CD14-positive monocyte (primary cell): ENCODE results near the gene PDE4D. TPM values are rescaled to one million over a fixed set of nuclear protein-coding genes. Genes with fewer than 3 reads are reported as not detected.

Source experiments
- DNase-seq, 3 donors: peaks; one replicate each; pipeline ENCODE4 v3.0.0-alpha.2; 2011 to 2022
- H2AFZ ChIP-seq: 2 replicates; pipeline ENCODE4 v1.6.0; 2012; ENCODE audit warnings: mild to moderate bottlenecking, low read depth, low read length, inconsistent platforms; ENCODE audit not compliant: insufficient read depth, poor library complexity, severe bottlenecking
- H3K27ac ChIP-seq, 2 donors: 1 replicate in 1 of 2; 2 replicates in 1 of 2; pipeline ENCODE4 v1.5.1; 2012 to 2013; ENCODE audit warnings: low read length in 2 of 2, control low read depth in 1 of 2, inconsistent platforms in 1 of 2, low read depth in 1 of 2, mild to moderate bottlenecking in 1 of 2
- H3K27me3 ChIP-seq, 2 donors: one replicate each; pipeline versions ENCODE4 v1.6.0 to v1.6.1; 2011 to 2013; ENCODE audit warnings: low read length in 2 of 2; ENCODE audit not compliant: control insufficient read depth in 2 of 2, insufficient read depth in 2 of 2
- H3K36me3 ChIP-seq, 2 donors: replicated peaks in 1 of 2; 1 replicate in 1 of 2; 2 replicates in 1 of 2; pipeline versions ENCODE4 v1.5.1 to v1.6.1; 2012 to 2013; ENCODE audit warnings: low read length in 2 of 2, control low read depth in 1 of 2, inconsistent platforms in 1 of 2, mild to moderate bottlenecking in 1 of 2; ENCODE audit not compliant: insufficient read depth in 2 of 2, control insufficient read depth in 1 of 2
- H3K4me1 ChIP-seq, 2 donors: 1 replicate in 1 of 2; 2 replicates in 1 of 2; pipeline versions ENCODE4 v1.5.1 to v1.6.1; 2012 to 2013; ENCODE audit warnings: low read length in 2 of 2, control low read depth in 1 of 2, inconsistent platforms in 1 of 2, mild to moderate bottlenecking in 1 of 2, moderate library complexity in 1 of 2; ENCODE audit not compliant: insufficient read depth in 2 of 2, control insufficient read depth in 1 of 2
- H3K4me2 ChIP-seq: replicated peaks from 2 replicates; pipeline ENCODE3; 2012; ENCODE audit warnings: low read length, moderate library complexity, mild to moderate bottlenecking; ENCODE audit not compliant: poor library complexity, severe bottlenecking; ENCODE audit errors: extremely low read depth
- H3K4me3 ChIP-seq, 3 experiments: fragments of 200-600 bp in 1 of 3; sonication (generic) in 1 of 3; replicated peaks in 1 of 3; 1 replicate in 2 of 3; 2 replicates in 1 of 3; pipeline ENCODE4 v1.5.1; 2011 to 2013; ENCODE audit warnings: low read length in 3 of 3, mild to moderate bottlenecking in 3 of 3, control low read depth in 2 of 3, low read depth in 2 of 3, inconsistent platforms in 1 of 3, moderate library complexity in 1 of 3
- H3K79me2 ChIP-seq: 2 replicates; pipeline ENCODE4 v1.6.0; 2012; ENCODE audit warnings: mild to moderate bottlenecking, control low read depth, inconsistent platforms, low read length, moderate library complexity; ENCODE audit not compliant: insufficient read depth
- H3K9ac ChIP-seq: 2 replicates; pipeline ENCODE4 v1.6.0; 2017; ENCODE audit warnings: low read length, mild to moderate bottlenecking; ENCODE audit not compliant: insufficient read depth, poor library complexity, severe bottlenecking
- H3K9me3 ChIP-seq, 2 donors: replicated peaks in 1 of 2; 1 replicate in 1 of 2; 2 replicates in 1 of 2; pipeline versions ENCODE4 v1.5.1 to v1.6.1; 2012 to 2013; ENCODE audit warnings: low read length in 2 of 2, control low read depth in 1 of 2; ENCODE audit not compliant: control insufficient read depth in 1 of 2, insufficient read depth in 1 of 2
- H4K20me1 ChIP-seq: 2 replicates; pipeline ENCODE4 v1.6.0; 2012; ENCODE audit warnings: mild to moderate bottlenecking, low read length, control low read depth, moderate library complexity; ENCODE audit not compliant: insufficient read depth
- H3K27ac Mint-ChIP-seq, 7 donors: one replicate each; pipeline ENCODE4 v1.8.0; 2020; ENCODE audit warnings: mild to moderate bottlenecking in 7 of 7, mixed read lengths in 7 of 7, moderate library complexity in 6 of 7, inconsistent platforms in 2 of 7
- H3K27me3 Mint-ChIP-seq, 3 donors: one replicate each; pipeline ENCODE4 v1.8.0; 2021 to 2022; ENCODE audit warnings: low read depth in 3 of 3, mild to moderate bottlenecking in 3 of 3, mixed read lengths in 3 of 3, moderate library complexity in 3 of 3, inconsistent platforms in 1 of 3
- H3K36me3 Mint-ChIP-seq, 2 donors: one replicate each; pipeline ENCODE4 v1.8.0; 2020; ENCODE audit warnings: mixed read lengths in 2 of 2, inconsistent platforms in 1 of 2, mild to moderate bottlenecking in 1 of 2
- H3K4me1 Mint-ChIP-seq: one replicate; pipeline ENCODE4 v1.8.0; 2020; ENCODE audit warnings: mild to moderate bottlenecking, mixed read lengths
- H3K4me3 Mint-ChIP-seq, 2 donors: one replicate each; pipeline ENCODE4 v1.8.0; 2020; ENCODE audit warnings: mild to moderate bottlenecking in 2 of 2, mixed read lengths in 2 of 2, moderate library complexity in 1 of 2
- H3K9me3 Mint-ChIP-seq, 7 donors: one replicate each; pipeline ENCODE4 v1.8.0; 2020 to 2022; ENCODE audit warnings: mixed read lengths in 7 of 7, mild to moderate bottlenecking in 6 of 7, moderate library complexity in 6 of 7, inconsistent platforms in 2 of 7
- CTCF ChIP-seq: fragments of 200-600 bp; IDR thresholded peaks from one replicate; pipeline ENCODE4 v1.8.0; 2022; ENCODE audit warnings: antibody characterized with exemption, mild to moderate bottlenecking
- WGBS: methylation state at CpG from one replicate; pipeline ENCODE4 v1.1.5; 2013; ENCODE audit warnings: missing lambda C conversion rate; ENCODE audit not compliant: insufficient coverage; 5-methylcytosine and 5-hydroxymethylcytosine counted together
- intact Hi-C, 2 donors: fragments of 100-400 bp; cut with micrococcal nuclease; formaldehyde crosslinking; loops; one replicate each; pipeline versions ENCODE4 v1.15.0 to v1.15.1; 2023
- polyA plus RNA-seq, 3 donors: library from polyadenylated mRNA; depleted of rRNA in 1 of 3; unstranded in 2 of 3; stranded (reverse) in 1 of 3; fragments of 300-500 nt in 2 of 3; fragments of >200 nt in 1 of 3; fragmentation: Illumina TruSeq in 2 of 3; gene quantifications; 1 replicate in 2 of 3; 2 replicates in 1 of 3; pipeline ENCODE4 v1.2.3, GENCODE V29; 2012 to 2021

The PDE4D gene
- polyA plus RNA-seq, 3 donors = 1.9 to 3.4 (median 2.8) TPM

- Histone ChIP-seq H3K9me3 (no peaks in the 10 kb centered on the region), H2AFZ (no peak overlapping the region), H4K20me1 (no peaks in the 10 kb centered on the region), H3K4me2 (no peak overlapping the region), H3K79me2 (no peaks in the 10 kb centered on the region), H3K27ac (no peak overlapping the region), H3K4me3 (no peak overlapping the region), H3K9ac (no peak overlapping the region), H3K27me3 (no peaks in the 10 kb centered on the region), H3K36me3 (no peaks in the 10 kb centered on the region), H3K4me1 (no peaks in the 10 kb centered on the region)
- TF ChIP-seq CTCF = no peak
- 100% methylated on average over 1 of the region's 2 CpGs for WGBS
- H3K27me3 Mint-ChIP-seq = peaks cover 0 to 1% (median 0%) of the 10 kb centered on the region in 3 donors
- H3K4me3 Mint-ChIP-seq = no peak overlapping the region
- DNase-seq = no peak
- H3K4me1 Mint-ChIP-seq = no peaks in the 10 kb centered on the region
- peaks cover 1 to 9% of the 10 kb centered on the region in 2 donors for H3K36me3 Mint-ChIP-seq
- intact Hi-C loops = no loop called here
- H3K27ac Mint-ChIP-seq = no peak overlapping the region
- peaks cover 0 to 2% (median 0%) of the 10 kb centered on the region in 7 donors for H3K9me3 Mint-ChIP-seq
Measured at GRCh38 chr5:59622848-59623247, 270.7 kb downstream of the PDE4D start.

GRCh38 chr5:59621477-59621876, 272.0 kb downstream of the PDE4D start:
- H3K27me3 ChIP-seq = no peaks in the 10 kb centered on the region
- H3K4me2 ChIP-seq = no peak overlapping the region
- no peak for TF ChIP-seq CTCF
- no peak overlapping the region for H3K27ac ChIP-seq
- no peak overlapping the region for H3K27ac Mint-ChIP-seq
- peaks cover 0 to 1% (median 0%) of the 10 kb centered on the region in 3 donors for H3K27me3 Mint-ChIP-seq
- H3K9ac ChIP-seq = no peak overlapping the region
- H3K9me3 Mint-ChIP-seq = peaks cover 0 to 2% (median 0%) of the 10 kb centered on the region in 7 donors
- no peaks in the 10 kb centered on the region for H3K36me3 ChIP-seq
- H3K9me3 ChIP-seq = no peaks in the 10 kb centered on the region
- no peak for DNase-seq
- no peak overlapping the region for H3K4me3 ChIP-seq
- no peak overlapping the region for H3K4me3 Mint-ChIP-seq
- H3K79me2 ChIP-seq = no peaks in the 10 kb centered on the region
- no peaks in the 10 kb centered on the region for H3K4me1 Mint-ChIP-seq
- intact Hi-C loops = no loop called here
- H4K20me1 ChIP-seq = no peaks in the 10 kb centered on the region
- H3K36me3 Mint-ChIP-seq = peaks cover 1 to 9% of the 10 kb centered on the region in 2 donors
- no peaks in the 10 kb centered on the region for H3K4me1 ChIP-seq
- no peak overlapping the region for H2AFZ ChIP-seq
